Type B pancreatic cell (in vitro differentiated cells): ENCODE measurements around the gene CASK. TPM values are rescaled to one million over a fixed set of nuclear protein-coding genes. Genes with fewer than 3 reads are reported as not detected.

Experiments used
- DNase-seq: peaks from one replicate; pipeline ENCODE4 v3.0.0; 2021; ENCODE audit warnings: mixed read lengths; ENCODE audit not compliant: unreplicated experiment; ENCODE audit errors: extremely low spot score
- H3K27ac Mint-ChIP-seq: 2 replicates; pipeline ENCODE4 v1.8.0; 2021; ENCODE audit warnings: mild to moderate bottlenecking, mixed read lengths
- H3K27me3 Mint-ChIP-seq: 2 replicates; pipeline ENCODE4 v1.8.0; 2021; ENCODE audit warnings: mixed read lengths
- H3K36me3 Mint-ChIP-seq: 2 replicates; pipeline ENCODE4 v1.8.0; 2021; ENCODE audit warnings: mixed read lengths
- H3K4me1 Mint-ChIP-seq: one replicate; pipeline ENCODE4 v1.8.0; 2021; ENCODE audit warnings: mixed read lengths; ENCODE audit not compliant: unreplicated experiment
- H3K4me3 Mint-ChIP-seq: 2 replicates; pipeline ENCODE4 v1.8.0; 2021; ENCODE audit warnings: mild to moderate bottlenecking, mixed read lengths
- H3K9me3 Mint-ChIP-seq: 2 replicates; pipeline ENCODE4 v1.8.0; 2021; ENCODE audit warnings: mixed read lengths
- total RNA-seq: library from RNA; stranded (reverse); gene quantifications from 2 replicates; pipeline ENCODE4 v1.2.1, GENCODE V29; 2021; ENCODE audit warnings: low replicate concordance
- TF ChIP-seq, protein P1 (sequence below): fragments of 200-600 bp; sonication (generic); conservative IDR thresholded peaks from 2 replicates; pipeline ENCODE4 v1.5.0; 2021; ENCODE audit warnings: antibody characterized with exemption, mild to moderate bottlenecking

The CASK gene
- total RNA-seq, 1 donor from 2014 or later: 93.8 TPM

DNA sequence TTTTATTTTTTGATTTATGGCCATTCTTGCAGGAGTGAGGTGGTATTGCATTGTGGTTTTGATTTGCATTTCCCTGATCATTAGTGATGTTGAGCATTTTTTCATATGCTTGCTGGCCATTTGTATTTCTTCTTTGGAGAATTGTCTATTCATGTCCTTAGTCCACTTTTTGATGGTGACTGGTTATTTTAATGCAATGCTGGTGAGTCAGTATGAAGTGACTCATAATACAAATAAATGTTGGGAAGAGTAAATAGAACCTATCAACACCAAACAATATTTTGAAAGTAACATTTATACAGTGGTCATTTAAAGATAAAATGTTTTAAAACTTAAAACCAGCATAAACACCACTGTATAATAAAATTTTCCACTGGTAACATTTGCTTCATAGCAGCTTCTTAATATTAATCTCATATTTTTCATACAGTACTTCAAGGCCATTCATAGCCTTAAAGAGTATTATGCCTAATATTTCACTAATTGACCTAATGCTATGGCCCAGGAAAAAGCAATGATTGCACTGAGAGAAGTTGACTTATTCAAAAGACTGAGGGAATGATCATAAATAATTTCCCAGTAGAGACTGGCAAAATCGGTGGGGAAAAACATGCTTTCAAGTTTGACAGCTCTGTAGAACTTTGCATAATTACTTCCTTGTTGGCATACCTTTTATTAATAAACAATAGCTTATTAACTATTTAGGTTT, 33.9 kb downstream of the CASK start:
- Mint-ChIP-seq H3K4me3 (no peak overlapping the region), H3K27ac (no peak overlapping the region), H3K27me3 (no peaks in the 10 kb centered on the region), H3K36me3 (peaks cover 9% of the 10 kb centered on the region), H3K9me3 (no peaks in the 10 kb centered on the region), H3K4me1 (no peaks in the 10 kb centered on the region)
- no peak for DNase-seq
- TF ChIP-seq, protein P1, sequence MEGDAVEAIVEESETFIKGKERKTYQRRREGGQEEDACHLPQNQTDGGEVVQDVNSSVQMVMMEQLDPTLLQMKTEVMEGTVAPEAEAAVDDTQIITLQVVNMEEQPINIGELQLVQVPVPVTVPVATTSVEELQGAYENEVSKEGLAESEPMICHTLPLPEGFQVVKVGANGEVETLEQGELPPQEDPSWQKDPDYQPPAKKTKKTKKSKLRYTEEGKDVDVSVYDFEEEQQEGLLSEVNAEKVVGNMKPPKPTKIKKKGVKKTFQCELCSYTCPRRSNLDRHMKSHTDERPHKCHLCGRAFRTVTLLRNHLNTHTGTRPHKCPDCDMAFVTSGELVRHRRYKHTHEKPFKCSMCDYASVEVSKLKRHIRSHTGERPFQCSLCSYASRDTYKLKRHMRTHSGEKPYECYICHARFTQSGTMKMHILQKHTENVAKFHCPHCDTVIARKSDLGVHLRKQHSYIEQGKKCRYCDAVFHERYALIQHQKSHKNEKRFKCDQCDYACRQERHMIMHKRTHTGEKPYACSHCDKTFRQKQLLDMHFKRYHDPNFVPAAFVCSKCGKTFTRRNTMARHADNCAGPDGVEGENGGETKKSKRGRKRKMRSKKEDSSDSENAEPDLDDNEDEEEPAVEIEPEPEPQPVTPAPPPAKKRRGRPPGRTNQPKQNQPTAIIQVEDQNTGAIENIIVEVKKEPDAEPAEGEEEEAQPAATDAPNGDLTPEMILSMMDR: no peak

DNA sequence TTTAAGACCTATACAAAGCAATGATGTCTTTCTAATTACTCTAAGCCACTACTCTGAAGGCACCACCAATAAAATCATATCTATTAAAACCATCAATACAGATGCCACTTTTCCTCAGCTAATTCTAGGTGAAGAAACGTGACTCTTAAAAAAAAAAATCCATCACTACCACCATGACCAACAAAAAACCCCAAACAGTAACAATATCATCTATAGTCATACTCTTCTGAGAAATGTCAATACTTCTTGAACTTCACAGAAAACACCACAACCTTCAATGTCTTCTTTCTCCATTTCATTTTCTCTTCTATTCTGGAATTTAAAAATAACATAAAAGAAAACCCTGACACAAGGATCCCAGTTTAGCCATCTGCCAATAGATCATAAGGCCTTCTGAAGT, 35.7 kb downstream of the CASK start:
- no peaks in the 10 kb centered on the region for H3K27me3 Mint-ChIP-seq
- no peak for DNase-seq
- H3K27ac Mint-ChIP-seq: no peak overlapping the region
- TF ChIP-seq, protein P1: no peak
- no peaks in the 10 kb centered on the region for H3K9me3 Mint-ChIP-seq
- H3K4me1 Mint-ChIP-seq: no peaks in the 10 kb centered on the region
- peaks cover 1% of the 10 kb centered on the region for H3K36me3 Mint-ChIP-seq
- no peak overlapping the region for H3K4me3 Mint-ChIP-seq

DNA sequence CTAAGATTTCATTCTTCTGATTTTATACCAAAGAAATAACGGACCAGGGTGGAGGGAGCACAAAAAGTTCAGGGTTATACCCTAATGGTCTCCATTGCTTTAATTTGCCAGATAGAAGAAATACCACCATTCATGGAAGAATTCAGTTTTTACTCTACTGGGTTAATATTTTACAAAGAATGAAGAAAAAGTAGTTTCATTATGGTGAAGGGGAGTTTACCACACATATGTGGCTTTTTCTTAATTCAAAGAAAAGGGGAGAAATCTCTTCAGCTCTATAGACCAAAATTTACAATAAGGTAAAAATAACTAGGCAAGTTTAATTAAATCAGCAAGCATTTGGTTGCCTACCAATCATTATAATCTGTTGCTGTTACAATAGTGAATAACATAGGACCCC, 37.6 kb downstream of the CASK start:
- H3K27me3 Mint-ChIP-seq: no peaks in the 10 kb centered on the region
- H3K27ac Mint-ChIP-seq: no peak overlapping the region
- TF ChIP-seq, protein P1: no peak
- H3K36me3 Mint-ChIP-seq: no peaks in the 10 kb centered on the region
- no peak for DNase-seq
- H3K4me3 Mint-ChIP-seq: no peak overlapping the region
- no peaks in the 10 kb centered on the region for H3K9me3 Mint-ChIP-seq
- no peaks in the 10 kb centered on the region for H3K4me1 Mint-ChIP-seq

DNA sequence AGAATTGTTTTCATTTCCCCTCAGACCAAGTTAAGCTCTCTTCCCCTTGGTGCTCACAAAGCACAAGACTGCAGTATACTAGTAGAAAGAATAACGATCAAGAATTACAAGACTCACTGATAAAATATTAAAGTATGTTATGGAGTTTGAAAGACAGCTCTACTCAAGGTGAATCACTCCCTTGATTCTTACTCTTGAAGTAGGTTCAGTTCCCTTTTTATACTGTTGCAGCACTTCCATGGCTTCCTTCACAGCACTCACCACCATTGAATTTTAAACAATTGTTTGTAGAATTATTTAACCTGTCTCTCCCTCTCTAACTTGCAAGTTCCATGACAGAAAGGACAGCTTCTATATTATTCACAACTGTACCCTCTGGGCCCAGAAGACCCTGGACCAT, 42.2 kb downstream of the CASK start:
- DNase-seq: no peak
- TF ChIP-seq, protein P1: no peak
- H3K27ac Mint-ChIP-seq: no peak overlapping the region
- H3K4me3 Mint-ChIP-seq: no peak overlapping the region
- H3K4me1 Mint-ChIP-seq: no peaks in the 10 kb centered on the region
- H3K36me3 Mint-ChIP-seq: no peaks in the 10 kb centered on the region
- H3K27me3 Mint-ChIP-seq: no peaks in the 10 kb centered on the region
- H3K9me3 Mint-ChIP-seq: no peaks in the 10 kb centered on the region

DNA sequence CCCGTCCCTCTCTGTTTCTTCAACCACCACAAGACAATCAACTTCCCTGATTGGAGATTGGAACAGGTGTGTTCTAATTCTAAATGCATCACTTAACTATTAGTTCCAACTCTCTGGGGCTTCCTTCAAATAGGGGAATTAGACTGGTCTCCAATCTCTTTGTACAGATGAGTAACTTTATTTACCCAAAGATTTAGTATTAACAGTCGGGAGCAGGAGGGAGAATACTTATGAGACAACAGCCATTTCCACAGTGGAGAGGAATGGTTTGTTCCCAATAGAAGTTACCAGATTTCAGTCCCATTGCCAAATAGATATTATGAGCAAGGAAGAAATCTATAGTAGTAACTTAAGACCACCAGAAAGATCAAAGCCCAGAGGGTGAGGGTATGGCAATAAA, 46.2 kb downstream of the CASK start:
- Mint-ChIP-seq H3K4me1 (no peaks in the 10 kb centered on the region), H3K27me3 (no peaks in the 10 kb centered on the region), H3K4me3 (no peak overlapping the region), H3K27ac (no peak overlapping the region), H3K9me3 (no peaks in the 10 kb centered on the region), H3K36me3 (no peaks in the 10 kb centered on the region)
- no peak for DNase-seq
- TF ChIP-seq, protein P1: no peak
